ENCODE results near the gene RAB1A.

DNA sequence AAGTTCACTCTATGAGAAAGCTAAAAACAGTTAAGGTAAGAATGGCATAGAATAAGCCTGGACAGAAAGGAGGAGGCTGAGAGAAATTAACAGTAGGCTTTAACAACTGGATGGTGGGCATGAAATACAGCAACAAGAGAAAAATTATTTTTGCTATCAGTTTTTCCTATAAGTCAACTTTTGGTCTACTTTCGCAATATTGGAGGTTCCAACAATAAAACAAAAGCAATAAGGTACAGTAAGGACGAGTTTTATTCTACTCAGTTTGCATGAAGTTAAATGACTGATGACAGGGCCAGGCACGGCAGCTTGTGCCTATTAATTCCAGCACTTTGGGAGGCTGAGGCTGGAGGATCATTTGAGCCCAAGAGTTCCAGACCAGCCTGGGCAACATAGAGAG, 17.3 kb downstream of the RAB1A start:
- TF ChIP-seq CTCF (conservative IDR thresholded peaks at IDR 0.05; ENCODE audit: low read depth in 2 of 2), result no peak
- no peak for TF ChIP-seq POLR2AphosphoS5 (IDR thresholded peaks at IDR 0.05; ENCODE audit: low read depth)

Measured in GM23338 (cell line).